ENCODE results near the gene SEPTIN11.

GRCh38 chr4:76997077-76997476 lies 47.5 kb downstream of the SEPTIN11 start:
- TF ChIP-seq PHF8 (conservative IDR thresholded peaks at IDR 0.05; ENCODE audit: low read depth, low read length): no peak
- no peak for TF ChIP-seq CTCF (IDR thresholded peaks at IDR 0.05; ENCODE audit: control extremely low read depth in 1 of 3, insufficient read depth in 1 of 3, low read depth in 1 of 3, low read length in 3 of 3)
